CD4-positive, alpha-beta T cell treated with Interleukin-17A for 4 hours (primary cell): Measurements from ENCODE around the gene TMEM175.

Source experiments
- DNase-seq: peaks from one replicate; pipeline ENCODE4 v3.0.0-alpha.2; 2020; ENCODE audit warnings: mixed read lengths

TMEM175 gene

DNA sequence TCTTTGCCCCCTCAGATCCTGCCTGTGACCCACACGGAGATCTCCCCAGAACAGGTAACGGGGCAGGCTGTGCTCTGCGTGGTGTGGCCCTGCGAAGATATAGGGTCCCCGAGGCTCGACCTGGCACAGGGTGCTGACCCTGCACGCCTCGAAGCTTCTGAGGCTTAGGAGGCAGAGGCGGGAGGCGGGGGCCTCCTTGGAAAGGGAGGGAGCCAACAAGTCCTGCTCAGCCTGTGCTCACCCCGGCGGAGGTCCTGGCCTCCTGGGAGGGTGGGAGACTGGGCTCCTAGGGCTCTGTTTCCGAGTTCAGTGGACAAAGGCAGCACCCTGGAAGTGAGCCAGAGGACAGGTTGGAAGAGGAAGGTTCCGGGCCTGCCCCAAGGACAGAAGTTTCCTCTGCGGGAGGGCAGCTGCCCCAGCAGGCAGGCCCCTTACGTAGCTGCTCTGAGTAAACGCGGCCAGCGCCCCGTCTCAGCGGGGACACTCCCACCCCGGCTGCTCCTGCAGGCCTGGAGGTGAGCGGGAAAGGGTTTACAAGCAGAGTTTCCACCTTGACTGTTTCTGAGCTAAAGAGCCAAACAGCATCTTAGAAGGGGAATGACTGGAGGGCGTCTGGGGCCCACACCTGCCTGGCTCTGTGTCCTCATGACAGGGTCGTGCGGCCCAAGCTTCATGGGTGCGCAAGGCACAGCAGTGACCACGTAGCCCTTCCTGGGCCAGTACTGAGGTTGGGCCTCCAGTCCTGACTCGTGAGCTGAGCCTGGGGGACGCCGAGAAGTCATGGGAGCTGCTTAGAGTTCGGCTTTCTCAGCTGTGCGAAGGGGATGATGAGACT, 16.1 kb downstream of the TMEM175 start:
- DNase-seq: no peak

DNA sequence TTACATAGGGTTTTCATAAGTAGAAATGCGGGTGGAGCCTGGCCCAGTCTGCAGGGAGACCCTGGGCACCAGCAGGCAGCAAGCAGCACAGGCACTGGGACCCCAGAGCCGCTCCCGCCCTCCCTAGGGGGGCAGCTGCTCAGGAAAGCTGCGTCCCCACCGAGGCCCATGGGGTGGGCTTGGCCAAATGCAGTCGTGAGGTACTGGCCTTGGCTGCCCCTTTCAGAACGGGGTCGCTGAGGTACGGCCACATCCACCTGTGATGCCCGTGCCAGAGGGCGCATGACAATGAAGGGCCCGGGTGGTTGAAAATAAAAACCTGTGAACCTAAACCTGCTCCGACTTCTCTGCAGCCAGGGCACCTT, 16.7 kb downstream of the TMEM175 start:
- no peak for DNase-seq

DNA sequence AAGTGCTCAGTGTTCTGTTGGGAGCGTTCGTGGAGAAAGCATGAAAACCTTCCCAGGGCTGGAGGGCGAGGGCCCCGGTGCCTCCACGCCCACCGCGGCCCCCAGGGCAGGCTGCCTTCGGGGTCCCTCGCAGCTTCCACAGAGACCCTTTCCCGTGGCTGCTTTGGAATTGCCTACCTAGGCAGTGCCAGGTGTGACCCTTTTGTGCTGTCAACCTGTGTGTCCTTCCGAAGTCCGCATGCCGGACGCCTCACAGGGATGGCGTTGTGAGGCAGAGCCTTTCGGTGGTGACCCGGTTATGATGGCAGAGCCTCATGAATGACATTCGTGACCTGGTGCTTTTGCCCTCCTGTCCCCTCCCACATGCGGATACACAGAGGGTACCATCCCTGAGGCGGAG, 17.4 kb downstream of the TMEM175 start:
- no peak for DNase-seq

DNA sequence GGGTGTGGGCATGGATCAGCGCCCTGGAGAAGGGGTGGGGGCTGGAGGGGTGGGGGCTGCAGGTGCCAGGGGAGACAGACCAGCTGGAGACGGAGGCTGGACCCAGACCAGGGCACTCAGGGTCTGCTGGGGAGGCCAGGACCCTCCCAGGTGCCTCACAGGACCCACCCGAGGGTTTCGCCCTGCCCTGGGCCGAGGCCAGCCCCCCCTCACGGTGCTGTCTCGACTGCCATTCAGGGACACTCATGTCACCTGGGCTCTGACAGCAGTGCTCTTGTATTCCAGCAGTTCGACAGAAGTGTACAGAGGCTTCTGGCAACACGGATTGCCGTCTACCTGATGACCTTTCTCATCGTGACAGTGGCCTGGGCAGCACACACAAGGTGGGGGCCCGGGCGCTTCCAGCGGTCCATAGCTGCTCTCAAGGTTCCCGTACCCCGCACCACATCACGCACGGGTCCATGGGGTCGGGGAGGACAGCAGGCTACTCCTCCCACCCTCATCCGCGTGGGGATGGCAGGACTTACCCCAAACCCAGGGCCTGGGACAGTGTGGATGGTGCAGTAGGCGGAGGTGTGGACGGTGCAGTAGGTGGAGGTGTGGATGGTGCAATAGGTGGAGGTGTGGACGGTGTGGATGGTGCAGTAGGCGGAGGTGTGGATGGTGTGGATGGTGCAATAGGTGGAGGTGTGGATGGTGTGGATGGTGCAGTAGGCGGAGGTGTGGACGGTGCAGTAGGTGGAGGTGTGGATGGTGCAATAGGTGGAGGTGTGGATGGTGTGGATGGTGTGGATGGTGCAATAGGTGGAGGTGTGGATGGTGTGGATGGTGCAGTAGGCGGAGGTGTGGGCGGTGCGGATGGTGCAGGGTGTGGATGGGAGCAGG, 18.1 kb downstream of the TMEM175 start:
- no peak for DNase-seq

DNA sequence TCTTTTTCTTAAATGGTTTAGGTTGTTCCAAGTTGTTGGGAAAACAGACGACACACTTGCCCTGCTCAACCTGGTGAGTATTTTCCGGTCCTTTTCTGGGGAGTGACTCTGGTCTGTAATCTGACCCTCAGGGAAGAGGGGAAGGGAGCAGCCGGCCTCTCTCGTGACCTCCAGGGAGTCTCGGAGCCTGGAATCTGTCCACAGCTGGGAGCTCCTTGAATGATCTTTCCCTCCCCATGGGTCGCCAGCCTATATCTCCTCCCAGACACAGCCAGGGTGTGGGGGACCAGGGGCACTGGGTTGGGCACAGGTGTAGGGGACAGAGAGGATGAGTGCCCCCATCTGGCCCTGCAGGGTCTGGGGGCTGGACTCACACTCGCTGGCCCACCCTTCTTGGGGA, 18.9 kb downstream of the TMEM175 start:
- no peak for DNase-seq

DNA sequence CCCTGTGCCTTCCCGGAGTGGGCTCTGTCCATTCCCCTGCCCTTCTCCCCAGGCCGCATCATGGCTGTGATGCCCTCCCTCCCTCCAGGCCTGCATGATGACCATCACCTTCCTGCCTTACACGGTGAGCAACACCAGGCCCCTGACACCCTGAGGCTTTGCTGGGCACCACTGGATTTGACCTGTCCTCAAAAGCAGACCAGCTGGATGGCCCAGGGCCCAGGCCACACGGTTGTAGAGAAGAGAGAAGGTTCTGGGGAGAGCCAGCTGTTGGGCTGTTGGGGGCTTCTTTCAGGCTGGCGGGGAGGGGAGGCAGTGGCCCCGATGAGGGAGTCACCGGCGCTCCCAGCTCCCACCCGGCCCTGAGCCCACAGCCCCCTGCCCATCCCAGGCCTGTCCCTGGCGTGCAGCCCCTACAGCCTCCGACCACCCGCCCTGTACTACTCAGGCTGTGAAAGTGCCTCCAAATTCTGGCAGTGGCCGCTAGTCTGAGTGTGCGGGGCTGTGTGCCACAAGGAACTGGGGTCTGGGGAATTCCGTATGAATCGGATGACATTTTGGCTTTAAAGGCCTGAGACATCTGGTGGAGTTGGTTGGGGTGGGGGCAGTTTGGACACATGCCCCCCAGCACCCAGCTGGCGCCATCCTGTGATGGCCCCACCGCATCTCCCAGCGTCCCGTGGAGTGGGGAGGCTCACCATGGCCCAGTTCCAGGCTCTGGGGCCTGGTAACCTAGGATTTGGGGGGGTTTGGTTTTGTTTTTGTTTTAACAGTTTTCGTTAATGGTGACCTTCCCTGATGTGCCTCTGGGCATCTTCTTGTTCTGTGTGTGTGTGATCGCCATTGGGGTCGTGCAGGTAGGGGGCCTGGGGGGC, 19.6 kb downstream of the TMEM175 start:
- DNase-seq: no peak

DNA sequence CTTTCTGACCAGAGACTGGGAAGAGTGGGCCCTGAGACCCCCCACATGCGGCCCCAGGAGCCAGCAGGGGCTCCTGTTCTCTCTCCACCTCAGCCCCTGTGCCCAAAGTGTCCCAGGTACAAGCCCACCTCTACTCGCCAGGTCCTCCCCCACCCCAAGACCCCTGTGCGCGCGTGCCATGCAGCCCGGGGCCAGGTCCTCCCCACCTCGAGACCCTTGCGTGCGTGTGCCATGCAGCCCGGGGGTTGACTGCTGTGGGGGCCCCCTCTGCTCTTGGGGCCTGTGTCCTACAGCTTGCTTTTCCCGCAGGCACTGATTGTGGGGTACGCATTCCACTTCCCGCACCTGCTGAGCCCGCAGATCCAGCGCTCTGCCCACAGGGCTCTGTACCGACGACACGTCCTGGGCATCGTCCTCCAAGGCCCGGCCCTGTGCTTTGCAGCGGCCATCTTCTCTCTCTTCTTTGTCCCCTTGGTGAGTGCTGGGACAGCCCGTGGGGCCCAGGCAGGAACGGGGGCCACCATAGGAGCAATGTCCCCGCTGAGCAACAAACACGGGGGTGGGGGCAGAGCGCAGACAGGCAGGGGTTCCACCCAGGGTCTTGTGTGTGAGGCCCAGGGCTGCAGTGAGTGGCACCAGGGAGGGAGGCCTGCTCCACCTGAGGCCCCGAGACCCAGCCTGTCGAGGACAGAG, 20.8 kb downstream of the TMEM175 start:
- DNase-seq: no peak

DNA sequence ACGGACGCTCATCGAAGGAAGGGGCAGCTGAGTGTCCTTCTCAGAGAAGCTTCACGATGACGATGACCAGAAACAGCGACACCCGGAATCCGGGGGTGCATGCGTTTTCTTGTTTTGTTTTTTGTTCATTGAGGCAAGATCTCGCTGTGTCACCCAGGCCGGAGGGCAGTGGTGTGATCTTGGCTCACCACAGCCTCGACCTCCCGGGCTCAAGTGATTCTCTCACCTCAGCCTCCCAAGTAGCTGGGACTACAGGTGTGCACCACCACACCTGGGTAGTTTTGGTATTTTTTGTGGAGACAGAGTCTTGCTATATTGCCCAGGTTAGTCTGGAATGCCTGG, 21.3 kb downstream of the TMEM175 start:
- DNase-seq: no peak

- DNase-seq: no peak
Measured at GRCh38 chr4:954211-955020, 22.2 kb downstream of the TMEM175 start.

DNA sequence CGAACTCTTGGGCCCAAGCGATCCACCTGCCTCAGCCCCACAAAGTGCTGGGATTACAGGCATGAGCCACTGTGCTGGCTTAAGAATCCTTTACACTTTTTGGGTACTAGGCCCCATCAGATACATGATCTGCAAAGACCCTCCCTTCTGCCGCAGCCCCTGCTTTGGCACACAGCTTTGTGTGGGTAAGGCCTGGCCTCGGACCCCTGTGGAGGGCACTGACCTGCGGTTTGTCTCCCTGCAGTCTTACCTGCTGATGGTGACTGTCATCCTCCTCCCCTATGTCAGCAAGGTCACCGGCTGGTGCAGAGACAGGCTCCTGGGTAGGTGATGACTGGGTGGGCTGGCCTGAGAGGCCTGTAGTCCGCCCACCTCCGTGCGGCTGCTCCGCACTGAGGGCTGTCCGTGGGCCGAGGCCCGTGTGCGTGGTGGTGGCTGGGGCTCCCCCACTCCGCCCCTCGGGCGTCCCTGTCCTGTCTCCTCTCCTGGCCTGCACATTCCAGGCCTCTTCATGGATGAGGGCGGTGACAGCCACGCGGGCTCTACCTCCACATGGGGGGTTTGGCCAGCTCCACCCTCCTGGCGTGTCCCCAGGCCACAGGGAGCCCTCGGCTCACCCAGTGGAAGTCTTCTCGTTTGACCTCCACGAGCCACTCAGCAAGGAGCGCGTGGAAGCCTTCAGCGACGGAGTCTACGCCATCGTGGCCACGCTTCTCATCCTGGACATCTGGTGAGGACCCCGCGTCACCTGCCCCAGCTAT, 23.1 kb downstream of the TMEM175 start:
- no peak for DNase-seq

GRCh38 chr4:955931-956381, 23.7 kb downstream of the TMEM175 start:
- no peak for DNase-seq

DNA sequence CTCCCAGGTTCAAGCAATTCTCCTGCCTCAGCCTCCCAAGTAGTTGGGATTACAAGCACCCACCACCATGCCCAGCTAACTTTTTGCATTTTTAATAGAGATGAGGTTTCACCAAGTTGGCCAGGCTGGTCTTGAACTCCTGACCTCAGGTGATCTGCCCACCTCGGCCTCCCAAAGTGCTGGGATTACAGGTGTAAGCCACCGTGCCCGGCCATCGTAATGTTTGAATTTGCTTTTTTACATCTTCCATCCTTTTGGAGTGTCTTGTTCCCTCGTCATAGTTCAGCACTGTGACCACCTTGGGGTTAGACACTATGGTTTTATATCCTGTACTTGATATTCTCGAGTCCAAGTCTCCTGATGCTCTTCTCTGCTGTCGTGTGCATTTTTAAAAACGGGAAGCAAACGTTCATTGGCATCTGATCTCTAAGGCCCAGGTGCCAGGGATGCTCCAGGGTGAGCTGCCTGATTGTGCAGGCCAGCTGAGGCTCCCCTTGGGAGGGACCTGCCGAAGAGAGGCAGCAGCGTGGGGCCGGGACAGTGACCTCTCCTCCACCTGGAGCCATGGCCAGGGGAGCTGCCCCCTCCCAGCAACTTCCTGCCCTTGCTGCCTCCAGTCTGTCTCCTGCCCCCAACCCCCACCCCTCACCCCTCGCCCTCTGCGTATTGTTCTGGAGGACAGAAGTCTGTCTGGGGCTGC, 24.4 kb downstream of the TMEM175 start:
- no peak for DNase-seq

DNA sequence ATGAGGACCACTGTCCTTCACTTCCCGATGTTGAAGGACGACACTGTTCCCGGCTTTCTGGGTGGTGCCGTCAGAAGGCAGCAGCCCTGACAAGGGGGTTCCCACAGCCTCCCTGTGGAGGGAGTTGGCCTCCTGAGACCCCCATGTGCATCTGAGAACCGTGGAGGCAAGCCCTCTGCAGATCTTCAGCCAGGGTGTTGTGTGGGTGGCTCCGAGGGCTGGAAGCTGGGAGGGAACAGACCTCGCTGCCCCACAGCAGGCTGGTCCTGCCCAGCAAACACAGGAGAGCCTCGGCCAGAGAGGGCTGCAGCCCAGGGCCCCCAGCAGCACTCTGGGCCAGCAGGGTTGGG, 24.9 kb downstream of the TMEM175 start:
- DNase-seq: no peak

GRCh38 chr4:957581-958313, 25.5 kb downstream of the TMEM175 start:
- DNase-seq: no peak

GRCh38 chr4:958314-958665, 26.0 kb downstream of the TMEM175 start:
- DNase-seq: no peak

DNA sequence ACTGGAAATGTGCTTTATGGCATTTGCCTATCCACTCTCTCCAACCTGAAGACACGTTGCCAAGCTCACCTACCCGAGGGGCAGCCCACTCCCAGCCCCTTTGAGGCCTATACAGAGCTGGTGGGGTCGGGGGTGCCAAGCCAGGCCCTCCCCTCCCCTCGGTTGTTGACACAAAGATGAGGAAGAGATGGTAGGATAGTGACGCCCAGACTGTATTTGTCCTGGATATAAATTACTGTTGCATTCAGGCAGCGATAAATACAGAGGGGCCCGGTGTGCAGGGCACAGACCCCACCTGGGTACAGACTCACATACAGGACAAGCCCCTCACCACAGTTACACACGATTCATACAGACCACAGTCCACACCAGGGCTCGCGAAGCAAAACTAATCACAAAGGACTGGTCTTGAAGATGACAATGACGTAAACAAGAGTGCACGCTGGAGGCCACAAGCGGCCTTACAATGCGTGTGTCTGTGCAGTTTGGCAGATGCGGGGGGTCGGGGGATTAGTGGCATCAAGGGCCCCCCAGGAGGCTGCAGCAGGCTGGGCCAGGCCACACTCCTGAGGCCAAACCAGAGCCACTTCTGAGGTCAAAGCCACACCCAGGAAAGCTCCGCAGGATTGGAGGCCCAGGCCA, 26.6 kb downstream of the TMEM175 start:
- DNase-seq: no peak

DNA sequence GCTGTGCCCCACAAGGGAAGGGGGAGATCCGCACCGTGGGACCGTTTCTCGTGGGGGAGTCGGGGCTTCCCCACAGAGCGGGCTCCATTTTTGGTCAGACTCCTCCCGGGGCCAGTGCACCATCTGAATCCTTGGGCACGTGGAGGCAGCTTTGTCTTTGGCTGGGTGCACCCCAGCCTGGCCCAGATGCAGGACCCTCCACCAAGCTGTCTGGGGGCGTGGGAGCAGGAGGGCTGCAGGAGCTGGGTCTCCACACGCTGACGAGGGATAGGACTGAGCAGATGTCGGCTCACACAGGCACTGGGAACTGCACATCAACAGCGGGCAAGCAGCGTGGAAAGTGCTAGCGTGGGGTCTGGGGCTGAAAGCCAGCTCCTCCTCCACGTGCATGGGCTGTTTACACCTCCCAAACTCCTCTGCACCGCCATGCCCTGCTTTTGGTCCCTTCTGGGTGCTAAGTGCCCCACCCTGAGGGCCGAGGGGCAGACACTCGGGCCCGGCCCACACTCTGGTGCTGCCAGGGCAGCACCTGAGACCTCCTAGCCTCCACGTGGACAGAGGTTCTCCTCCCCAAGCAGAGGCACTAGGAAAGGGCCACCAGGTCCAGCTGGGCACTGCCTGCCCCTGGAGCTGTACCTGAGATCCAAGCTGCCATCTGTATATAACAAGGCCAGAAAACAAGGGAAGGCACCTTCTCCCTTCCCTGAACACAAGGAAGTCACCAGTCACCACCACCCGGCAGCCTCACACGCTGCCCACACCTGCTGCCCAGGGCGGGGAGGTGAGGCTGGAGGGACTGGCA, 27.3 kb downstream of the TMEM175 start:
- DNase-seq: no peak

GRCh38 chr4:960140-960635, 27.9 kb downstream of the TMEM175 start:
- no peak for DNase-seq
